OCI-LY3 (cell line): ENCODE measurements around the gene NRXN3.

Experiments
- H2AFZ ChIP-seq: fragments of 200-600, 300-600 bp; shearing (Covaris generic); 2 replicates; pipeline ENCODE4 v1.6.0; 2014; ENCODE audit warnings: antibody characterized with exemption, low read depth, low read length
- H3K27ac ChIP-seq: fragments of 200-600, 300-600 bp; sonication (generic); 2 replicates; pipeline ENCODE4 v1.5.1; 2014; ENCODE audit warnings: mild to moderate bottlenecking, low read length, moderate library complexity, mixed read lengths
- H3K27me3 ChIP-seq: fragments of 200-600, 300-600 bp; sonication (generic); 2 replicates; pipeline ENCODE4 v1.6.1; 2014; ENCODE audit warnings: low read depth, low read length, mixed read lengths
- H3K36me3 ChIP-seq: fragments of 200-600, 300-600 bp; sonication (generic); replicated peaks from 2 replicates; pipeline ENCODE3; 2014; ENCODE audit warnings: low read depth, low read length, mixed read lengths
- H3K4me1 ChIP-seq: fragments of 300-600, 200-600 bp; sonication (generic); 2 replicates; pipeline ENCODE4 v1.6.1; 2014; ENCODE audit warnings: low read length, mixed read lengths
- H3K4me2 ChIP-seq: fragments of 200-600, 300-600 bp; sonication (generic); 2 replicates; pipeline ENCODE4 v1.6.1; 2014; ENCODE audit warnings: low read length, mixed read lengths
- H3K4me3 ChIP-seq: fragments of 300-600, 200-600 bp; sonication (generic); 2 replicates; pipeline ENCODE4 v1.5.1; 2014; ENCODE audit warnings: antibody characterized with exemption, mild to moderate bottlenecking, low read length, moderate library complexity
- H3K79me2 ChIP-seq: fragments of 300-600, 200-600 bp; shearing (Covaris generic); 2 replicates; pipeline ENCODE4 v1.6.1; 2014; ENCODE audit warnings: mild to moderate bottlenecking, low read length, mixed read lengths
- H3K9ac ChIP-seq: fragments of 300-600, 200-600 bp; shearing (Covaris generic); 2 replicates; pipeline ENCODE4 v1.6.0; 2014; ENCODE audit warnings: mild to moderate bottlenecking, low read length, moderate library complexity
- H3K9me3 ChIP-seq: fragments of 200-600, 300-600 bp; shearing (Covaris generic); 2 replicates; pipeline ENCODE4 v1.6.1; 2014; ENCODE audit warnings: low read length, mixed read lengths; ENCODE audit not compliant: insufficient read depth
- H4K20me1 ChIP-seq: fragments of 200-600, 300-600 bp; sonication (generic); 2 replicates; pipeline ENCODE4 v1.6.1; 2016; ENCODE audit warnings: low read length, mixed read lengths; ENCODE audit not compliant: insufficient read depth
- CTCF ChIP-seq: fragments of 200-600, 300-600 bp; sonication (generic); IDR thresholded peaks from 2 replicates; pipeline ENCODE4 v1.5.1; 2014; ENCODE audit warnings: antibody characterized with exemption, low read length, low read depth
- EZH2phosphoT487 ChIP-seq: fragments of 200-600 bp; shearing (Covaris generic); IDR thresholded peaks from 2 replicates; pipeline ENCODE4 v1.6.1; 2018; ENCODE audit warnings: antibody characterized with exemption, mixed run types, low read depth

NRXN3 gene

GRCh38 chr14:78652727-78653126 is 482.6 kb downstream of the NRXN3 start:
- TF ChIP-seq CTCF (no peak), EZH2phosphoT487 (no peak)
- H3K4me2 ChIP-seq, result no peak overlapping the region

GRCh38 chr14:78653173-78653572 is 483.0 kb downstream of the NRXN3 start:
- no peak overlapping the region for H3K4me2 ChIP-seq
- no peak overlapping the region for H3K27ac ChIP-seq
- H3K4me1 ChIP-seq, result no peaks in the 10 kb centered on the region
- H3K4me3 ChIP-seq, result no peak overlapping the region
- no peak overlapping the region for H2AFZ ChIP-seq
- no peaks in the 10 kb centered on the region for H3K79me2 ChIP-seq
- H3K9ac ChIP-seq, result no peak overlapping the region
- no peaks in the 10 kb centered on the region for H3K27me3 ChIP-seq
- no peaks in the 10 kb centered on the region for H3K36me3 ChIP-seq
- H3K9me3 ChIP-seq, result no peaks in the 10 kb centered on the region
- no peaks in the 10 kb centered on the region for H4K20me1 ChIP-seq
- TF ChIP-seq EZH2phosphoT487 (no peak), CTCF (no peak)

More at GRCh38 chr14:78652727-78653126, 482.6 kb downstream of the NRXN3 start:
- H3K9ac ChIP-seq, result no peak overlapping the region
- H3K79me2 ChIP-seq, result no peaks in the 10 kb centered on the region
- no peak overlapping the region for H3K27ac ChIP-seq
- H4K20me1 ChIP-seq, result no peaks in the 10 kb centered on the region
- no peaks in the 10 kb centered on the region for H3K4me1 ChIP-seq
- H3K36me3 ChIP-seq, result no peaks in the 10 kb centered on the region
- no peaks in the 10 kb centered on the region for H3K27me3 ChIP-seq
- H3K9me3 ChIP-seq, result no peaks in the 10 kb centered on the region
- no peak overlapping the region for H3K4me3 ChIP-seq
- no peak overlapping the region for H2AFZ ChIP-seq

GRCh38 chr14:78657451-78657850 is 487.3 kb downstream of the NRXN3 start:
- H3K27me3 ChIP-seq, result no peaks in the 10 kb centered on the region
- H3K9ac ChIP-seq, result no peak overlapping the region
- no peak overlapping the region for H3K4me3 ChIP-seq
- no peaks in the 10 kb centered on the region for H3K36me3 ChIP-seq
- H3K79me2 ChIP-seq, result no peaks in the 10 kb centered on the region
- TF ChIP-seq EZH2phosphoT487 (no peak), CTCF (no peak)
- no peak overlapping the region for H3K27ac ChIP-seq
- H3K9me3 ChIP-seq, result no peaks in the 10 kb centered on the region
- H3K4me1 ChIP-seq, result no peaks in the 10 kb centered on the region
- H4K20me1 ChIP-seq, result no peaks in the 10 kb centered on the region
- no peak overlapping the region for H2AFZ ChIP-seq
- no peak overlapping the region for H3K4me2 ChIP-seq

GRCh38 chr14:78664841-78665240 is 494.7 kb downstream of the NRXN3 start:
- no peaks in the 10 kb centered on the region for H4K20me1 ChIP-seq
- no peak for TF ChIP-seq CTCF
- no peak for TF ChIP-seq EZH2phosphoT487
- H3K27ac ChIP-seq, result no peak overlapping the region
- no peaks in the 10 kb centered on the region for H3K79me2 ChIP-seq
- no peaks in the 10 kb centered on the region for H3K4me1 ChIP-seq
- H3K36me3 ChIP-seq, result no peaks in the 10 kb centered on the region
- H3K9ac ChIP-seq, result no peak overlapping the region
- no peak overlapping the region for H3K4me2 ChIP-seq
- H3K4me3 ChIP-seq, result no peak overlapping the region
- no peaks in the 10 kb centered on the region for H3K27me3 ChIP-seq
- H2AFZ ChIP-seq, result no peak overlapping the region
- H3K9me3 ChIP-seq, result no peaks in the 10 kb centered on the region
